Hippocampal formation (tissue), 2 donors: Measurements from ENCODE around the gene SLC38A4.

Experiments used
- DNase-seq, 2 donors: peaks; one replicate each; lab custom pipeline; 2025; lab: John Stamatoyannopoulos, UW

The SLC38A4 gene

DNA sequence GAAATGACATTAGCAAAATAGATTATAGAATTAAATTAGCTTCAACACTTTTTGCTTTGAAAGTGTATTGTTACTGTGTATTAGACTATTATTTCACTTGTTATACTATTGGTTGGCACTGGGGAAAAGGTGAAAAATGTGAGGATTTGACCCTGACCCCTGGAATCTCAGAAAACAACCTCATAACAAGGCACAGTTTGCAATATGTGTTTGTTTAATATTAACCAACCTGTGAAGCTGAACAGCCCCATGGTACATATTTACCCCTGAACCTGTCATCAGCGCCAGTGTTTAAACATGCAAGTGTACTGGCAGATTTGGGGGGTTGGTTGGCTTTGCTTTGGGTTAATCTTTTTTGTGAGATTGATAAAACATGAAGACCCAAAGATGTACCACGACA lies 11.7 kb downstream of the SLC38A4 start:
- no peak for DNase-seq

GRCh38 chr12:46811185-46811584 lies 14.6 kb downstream of the SLC38A4 start:
- no peak for DNase-seq

GRCh38 chr12:46808955-46809697 lies 16.7 kb downstream of the SLC38A4 start:
- DNase-seq: no peak

DNA sequence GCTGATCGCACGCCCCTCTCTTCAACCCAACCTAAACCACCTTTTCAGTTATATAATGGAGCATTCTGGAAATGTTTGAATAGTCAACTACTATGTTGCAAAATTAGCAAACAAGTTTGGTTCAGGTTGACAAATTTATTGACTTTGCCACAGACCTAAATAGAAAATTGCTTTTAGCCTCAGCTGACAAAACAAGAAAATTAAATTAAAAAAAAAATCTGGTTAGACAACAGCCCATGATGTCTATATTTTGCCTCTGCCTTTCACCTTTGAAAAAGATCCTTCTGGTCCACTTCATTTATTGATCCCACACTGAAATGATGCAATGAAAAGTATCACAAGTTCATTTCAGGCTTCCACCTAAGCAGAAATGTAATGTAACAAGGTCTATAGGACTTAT lies 17.5 kb downstream of the SLC38A4 start:
- no peak for DNase-seq

DNA sequence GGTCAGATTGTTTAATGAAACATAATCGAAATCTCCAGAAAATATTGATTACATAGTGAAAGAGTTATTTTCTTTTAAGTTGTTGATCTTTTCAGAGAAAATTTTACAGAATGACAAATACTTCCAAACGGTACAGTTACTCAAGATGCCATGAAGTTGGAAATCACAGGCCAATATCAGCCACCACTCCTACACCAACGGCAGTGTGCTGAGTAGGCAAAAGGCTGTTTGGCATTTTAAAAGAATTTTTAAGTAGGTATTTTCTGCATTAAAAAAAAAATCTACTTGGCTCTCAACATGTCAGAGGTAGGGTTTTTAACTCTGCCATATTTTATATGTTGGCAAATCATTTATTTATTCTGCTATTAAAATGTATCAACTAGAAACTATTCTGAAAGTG lies 21.7 kb downstream of the SLC38A4 start:
- DNase-seq: no peak

- no peak for DNase-seq
These were observed 22.3 kb downstream of the SLC38A4 start for GRCh38 chr12:46803517-46803916.

DNA sequence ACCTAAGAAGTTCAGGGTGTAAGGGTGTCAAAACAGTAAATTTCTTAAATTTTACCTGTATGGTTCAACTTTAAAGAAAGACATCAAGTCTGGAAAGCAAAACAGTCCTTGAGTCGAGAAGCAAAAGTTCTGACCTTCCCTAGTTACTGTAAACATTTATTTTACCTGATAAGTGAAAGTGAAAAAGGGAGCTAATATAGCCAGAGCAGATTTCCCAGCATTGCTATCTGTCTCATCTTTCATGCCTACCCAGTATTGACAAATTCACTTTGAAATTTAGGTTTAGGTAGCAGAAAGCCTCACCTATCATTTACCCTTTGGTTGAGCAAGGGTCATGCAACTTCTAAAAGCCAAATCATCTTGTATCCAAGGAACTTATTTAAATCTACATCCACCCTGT lies 24.5 kb downstream of the SLC38A4 start:
- DNase-seq: no peak

DNA sequence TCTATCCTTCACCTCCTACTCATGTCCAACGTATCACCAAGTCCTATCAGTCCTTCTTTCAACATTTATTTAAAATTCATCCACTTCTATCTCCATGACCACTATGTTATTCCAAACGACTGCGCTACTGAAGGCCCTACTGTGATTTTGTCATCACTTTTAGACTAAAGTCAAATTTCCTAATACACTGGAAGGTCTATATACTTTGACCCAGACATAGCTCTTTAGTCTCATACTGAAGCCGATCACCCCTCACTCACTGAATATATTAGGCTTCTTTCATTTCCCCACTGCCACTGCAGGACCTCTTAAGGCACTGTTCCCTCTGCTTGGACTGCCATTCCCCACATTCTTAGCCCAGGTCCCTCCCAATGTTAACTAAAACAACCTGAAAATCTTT lies 25.6 kb downstream of the SLC38A4 start:
- DNase-seq: no peak

DNA sequence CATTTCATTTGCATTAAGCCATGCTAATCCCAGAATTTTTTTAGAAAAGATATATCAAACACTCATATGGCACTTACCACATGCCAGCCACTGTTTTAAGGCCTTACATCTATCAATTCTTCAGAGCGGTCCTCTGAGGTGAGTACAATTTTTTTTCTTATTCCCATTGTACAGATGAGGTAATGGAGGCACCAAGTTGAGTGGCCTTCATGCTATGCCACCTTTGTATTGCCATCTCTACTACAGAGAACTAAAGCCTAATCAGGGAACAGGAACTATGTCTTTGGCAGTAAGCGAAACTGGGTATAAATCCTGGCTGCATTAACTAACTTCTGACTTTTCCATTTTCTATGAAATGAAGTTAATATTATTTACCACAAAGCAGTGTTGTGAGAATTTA lies 27.1 kb downstream of the SLC38A4 start:
- DNase-seq: no peak

GRCh38 chr12:46798056-46798455 lies 27.7 kb downstream of the SLC38A4 start:
- DNase-seq: no peak

GRCh38 chr12:46795988-46796387 lies 29.8 kb downstream of the SLC38A4 start:
- no peak for DNase-seq

DNA sequence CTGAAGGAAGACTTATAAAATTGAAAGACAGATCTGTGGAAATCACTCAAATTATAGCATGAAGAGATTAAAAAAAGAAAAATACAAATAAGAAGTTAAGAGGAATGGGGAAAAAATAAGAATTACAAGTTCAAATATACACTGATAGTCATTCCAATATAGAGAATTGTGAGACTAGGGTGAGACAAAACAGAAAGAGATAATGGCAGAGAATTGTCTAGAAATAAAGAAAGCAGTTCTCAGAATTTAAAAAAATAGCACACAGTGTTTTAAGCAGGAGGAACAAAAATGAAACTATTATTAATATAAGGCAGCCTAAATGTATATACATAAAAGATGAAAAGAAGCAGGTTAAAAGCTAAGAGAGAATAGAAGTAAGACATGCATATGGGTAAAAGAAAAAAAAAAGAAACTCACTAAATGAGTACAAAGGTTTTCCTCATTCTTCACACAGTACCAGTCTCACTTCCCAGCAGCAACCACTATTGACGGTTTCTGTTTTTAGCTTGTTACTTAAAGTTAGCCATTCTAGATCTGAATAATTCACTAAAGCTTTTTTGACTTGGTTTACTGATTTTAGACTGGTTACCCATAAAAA lies 31.1 kb downstream of the SLC38A4 start:
- DNase-seq: no peak

DNA sequence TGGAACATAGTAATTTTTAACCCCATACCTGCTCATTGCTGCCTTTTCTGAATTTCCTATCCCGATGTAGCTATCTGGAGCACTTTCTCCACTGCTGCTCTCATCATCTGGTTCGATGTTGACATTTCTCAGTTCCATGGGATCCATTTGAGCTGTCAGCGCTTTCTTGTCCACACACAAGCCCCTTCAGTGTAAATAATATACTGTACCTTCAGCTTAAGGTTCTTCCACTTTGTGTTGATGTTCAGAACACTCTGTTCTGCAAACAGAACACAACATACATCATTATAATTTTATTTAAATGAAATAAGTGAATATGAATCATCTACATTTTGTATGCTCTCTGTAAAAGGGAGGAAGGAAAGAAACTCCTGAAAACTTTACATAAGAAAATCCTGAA lies 32.9 kb downstream of the SLC38A4 start:
- DNase-seq: no peak

GRCh38 chr12:46790066-46790465 lies 35.7 kb downstream of the SLC38A4 start:
- DNase-seq: no peak

- no peak for DNase-seq
These were observed 37.5 kb downstream of the SLC38A4 start for GRCh38 chr12:46788072-46788887.

GRCh38 chr12:46787496-46788055 lies 38.2 kb downstream of the SLC38A4 start:
- DNase-seq: no peak

- no peak for DNase-seq
These were observed 39.0 kb downstream of the SLC38A4 start for GRCh38 chr12:46786774-46787173.

- no peak for DNase-seq
These were observed 40.4 kb downstream of the SLC38A4 start for GRCh38 chr12:46785382-46785781.

GRCh38 chr12:46783871-46784270 lies 41.9 kb downstream of the SLC38A4 start:
- no peak for DNase-seq

DNA sequence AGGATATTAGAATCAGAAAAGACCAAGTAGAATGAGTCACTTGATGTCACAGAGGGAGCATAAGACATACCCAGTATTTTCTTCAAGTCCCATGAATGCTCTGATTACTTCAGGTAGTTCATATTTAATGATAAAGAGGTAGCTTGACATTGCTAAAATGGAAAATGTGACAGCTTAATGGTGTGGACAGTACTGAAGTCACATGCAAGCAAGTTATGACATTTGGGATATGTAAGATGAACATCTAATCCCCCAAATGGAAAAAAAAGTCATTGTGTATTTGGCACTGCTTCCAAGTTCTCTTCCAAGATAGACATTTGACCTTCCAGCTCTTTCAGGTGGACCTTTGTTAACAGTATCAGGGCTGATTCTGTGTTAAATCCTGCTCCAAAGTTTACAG lies 45.9 kb downstream of the SLC38A4 start:
- DNase-seq: no peak

DNA sequence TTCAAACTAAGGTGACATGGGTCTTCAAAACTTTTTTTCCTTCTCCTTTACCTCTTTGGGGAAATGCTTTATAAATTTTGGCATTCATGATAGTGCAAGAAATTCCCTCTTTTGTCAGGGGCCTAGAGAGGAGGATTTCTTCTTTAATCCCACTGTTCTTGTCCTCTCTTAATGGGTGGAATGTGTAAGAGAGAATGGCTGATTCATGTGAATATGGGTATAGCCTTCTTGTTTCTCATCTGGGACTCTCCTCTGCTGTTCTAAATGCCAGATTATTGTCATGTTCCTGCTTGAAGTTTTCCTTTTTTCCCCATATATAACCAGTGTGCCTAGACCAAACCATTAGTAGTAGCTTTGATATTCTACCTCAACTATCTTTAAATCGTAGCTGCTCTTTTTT lies 46.7 kb downstream of the SLC38A4 start:
- DNase-seq: no peak

- no peak for DNase-seq
These were observed 47.4 kb downstream of the SLC38A4 start for GRCh38 chr12:46778415-46778814.

GRCh38 chr12:46777587-46777986 lies 48.2 kb downstream of the SLC38A4 start:
- no peak for DNase-seq
